ENCODE data around the gene ITPR1. TPM values are rescaled to one million over a fixed set of nuclear protein-coding genes. Genes with fewer than 3 reads are reported as not detected.
A peak's percentile ranks its signal among the peaks of the same experiment; 100 is the strongest.

The ITPR1 gene
- total RNA-seq, 2 experiments from 2014 or later = 74.3 to 76.2 TPM

- no peaks in the 10 kb centered on the region for H3K9me3 Mint-ChIP-seq
- ATAC-seq (ENCODE audit: low read depth) (no peak), DNase-seq (no peak)
- H3K27ac Mint-ChIP-seq = no peak overlapping the region
- POLR2A ChIA-PET = interaction anchor here (1.5 to 8.2 kb wide), 2 partner anchors 12 to 13 kb away, joined by 3 to 87 read pairs; partner anchors contain the start of gene ITPR1
- peaks cover 19% of the 10 kb centered on the region for H3K36me3 Mint-ChIP-seq
- no peak overlapping the region for H3K4me3 Mint-ChIP-seq
- no peaks in the 10 kb centered on the region for H3K27me3 Mint-ChIP-seq
- H3K4me1 Mint-ChIP-seq = peaks cover 51% of the 10 kb centered on the region
Measured at GRCh38 chr3:4506559-4507023, 13.4 kb downstream of the ITPR1 start.

- ATAC-seq (ENCODE audit: low read depth) = no peak
- Mint-ChIP-seq H3K27me3 (no peaks in the 10 kb centered on the region), H3K36me3 (peaks cover 19% of the 10 kb centered on the region), H3K4me1 (peaks cover 51% of the 10 kb centered on the region), H3K9me3 (no peaks in the 10 kb centered on the region), H3K4me3 (no peak overlapping the region), H3K27ac (no peak overlapping the region)
- POLR2A ChIA-PET = interaction anchor here (0.6 to 8.2 kb wide), 2 partner anchors 12 to 13 kb away, joined by 4 to 87 read pairs; partner anchors contain the start of gene ITPR1
- DNase-seq = no peak
Measured at GRCh38 chr3:4507024-4507596, 14.0 kb downstream of the ITPR1 start.

GRCh38 chr3:4508048-4508981 is 15.2 kb downstream of the ITPR1 start:
- peak overlapping the region; percentile 0 for H3K4me3 Mint-ChIP-seq
- peaks cover 53% of the 10 kb centered on the region for H3K4me1 Mint-ChIP-seq
- ATAC-seq (ENCODE audit: low read depth) (no peak), DNase-seq (no peak)
- H3K9me3 Mint-ChIP-seq = no peaks in the 10 kb centered on the region
- POLR2A ChIA-PET = interaction anchor here (0.6 to 8.2 kb wide), 2 partner anchors 11 to 14 kb away, joined by 3 to 87 read pairs; partner anchors contain the start of gene ITPR1
- no peak overlapping the region for H3K27ac Mint-ChIP-seq
- H3K36me3 Mint-ChIP-seq = peaks cover 19% of the 10 kb centered on the region
- no peaks in the 10 kb centered on the region for H3K27me3 Mint-ChIP-seq

- POLR2A ChIA-PET = interaction anchor here (0.6 to 8.2 kb wide), 2 partner anchors 10 to 15 kb away, joined by 3 to 87 read pairs; partner anchors contain the start of gene ITPR1
- ATAC-seq (ENCODE audit: low read depth) (no peak), DNase-seq (no peak)
- H3K27me3 Mint-ChIP-seq = no peaks in the 10 kb centered on the region
- H3K36me3 Mint-ChIP-seq = peaks cover 19% of the 10 kb centered on the region
- H3K4me3 Mint-ChIP-seq = no peak overlapping the region
- H3K4me1 Mint-ChIP-seq = peaks cover 48% of the 10 kb centered on the region
- no peak overlapping the region for H3K27ac Mint-ChIP-seq
- no peaks in the 10 kb centered on the region for H3K9me3 Mint-ChIP-seq
Measured at GRCh38 chr3:4509043-4509442, 15.9 kb downstream of the ITPR1 start.

- Mint-ChIP-seq H3K4me3 (no peak overlapping the region), H3K36me3 (peaks cover 19% of the 10 kb centered on the region), H3K9me3 (no peaks in the 10 kb centered on the region), H3K27ac (peak overlapping the region; percentile 18), H3K27me3 (no peaks in the 10 kb centered on the region), H3K4me1 (peaks cover 39% of the 10 kb centered on the region)
- DNase-seq (no peak), ATAC-seq (ENCODE audit: low read depth) (no peak)
- POLR2A ChIA-PET = interaction anchor here (0.6 kb wide), 1 partner anchor 11 kb away, joined by 3 read pairs; no protein-coding TSS in a partner anchor
Measured at GRCh38 chr3:4509983-4510755, 17.0 kb downstream of the ITPR1 start.

GRCh38 chr3:4511491-4512262 is 18.5 kb downstream of the ITPR1 start:
- H3K4me1 Mint-ChIP-seq = peaks cover 28% of the 10 kb centered on the region
- no peaks in the 10 kb centered on the region for H3K9me3 Mint-ChIP-seq
- no peak for ATAC-seq (ENCODE audit: low read depth)
- DNase-seq = no peak
- H3K27me3 Mint-ChIP-seq = no peaks in the 10 kb centered on the region
- H3K4me3 Mint-ChIP-seq = no peak overlapping the region
- no peak overlapping the region for H3K27ac Mint-ChIP-seq
- POLR2A ChIA-PET = no interaction called here
- peaks cover 19% of the 10 kb centered on the region for H3K36me3 Mint-ChIP-seq

GRCh38 chr3:4512895-4513616 is 19.9 kb downstream of the ITPR1 start:
- Mint-ChIP-seq H3K27ac (no peak overlapping the region), H3K4me3 (no peak overlapping the region), H3K4me1 (peaks cover 27% of the 10 kb centered on the region), H3K36me3 (peaks cover 24% of the 10 kb centered on the region), H3K9me3 (no peaks in the 10 kb centered on the region), H3K27me3 (no peaks in the 10 kb centered on the region)
- POLR2A ChIA-PET = interaction anchor here (0.5 kb wide), 1 partner anchor 57 kb away, joined by 3 read pairs; no protein-coding TSS in a partner anchor
- DNase-seq (no peak), ATAC-seq (ENCODE audit: low read depth) (no peak)

- POLR2A ChIA-PET = no interaction called here
- H3K4me1 Mint-ChIP-seq = peaks cover 32% of the 10 kb centered on the region
Measured at GRCh38 chr3:4514321-4514720, 21.2 kb downstream of the ITPR1 start.

GRCh38 chr3:4514916-4515315 is 21.8 kb downstream of the ITPR1 start:
- Mint-ChIP-seq H3K9me3 (no peaks in the 10 kb centered on the region), H3K36me3 (peaks cover 17% of the 10 kb centered on the region), H3K4me1 (peaks cover 36% of the 10 kb centered on the region), H3K27me3 (no peaks in the 10 kb centered on the region), H3K4me3 (no peak overlapping the region), H3K27ac (no peak overlapping the region)
- DNase-seq (no peak), ATAC-seq (ENCODE audit: low read depth) (no peak)
- POLR2A ChIA-PET = interaction anchor here (1.3 kb wide), 1 partner anchor 22 kb away, joined by 4 read pairs; the partner anchor contains the start of gene ITPR1

More at GRCh38 chr3:4514321-4514720, 21.2 kb downstream of the ITPR1 start:
- Mint-ChIP-seq H3K4me3 (no peak overlapping the region), H3K27ac (no peak overlapping the region), H3K9me3 (no peaks in the 10 kb centered on the region), H3K36me3 (peaks cover 18% of the 10 kb centered on the region), H3K27me3 (no peaks in the 10 kb centered on the region)
- no peak for ATAC-seq (ENCODE audit: low read depth)
- no peak for DNase-seq

- POLR2A ChIA-PET = interaction anchor here (1.3 kb wide), 1 partner anchor 23 kb away, joined by 4 read pairs; the partner anchor contains the start of gene ITPR1
Measured at GRCh38 chr3:4515916-4516579, 22.9 kb downstream of the ITPR1 start.

GRCh38 chr3:4517093-4517492 is 23.9 kb downstream of the ITPR1 start:
- Mint-ChIP-seq H3K4me1 (peaks cover 34% of the 10 kb centered on the region), H3K27ac (no peak overlapping the region), H3K4me3 (no peak overlapping the region), H3K9me3 (no peaks in the 10 kb centered on the region), H3K36me3 (peaks cover 16% of the 10 kb centered on the region), H3K27me3 (no peaks in the 10 kb centered on the region)
- POLR2A ChIA-PET = interaction anchor here (1.2 to 4.2 kb wide), 2 partner anchors 13 to 24 kb away, joined by 4 to 40 read pairs; partner anchors contain the start of gene ITPR1
- DNase-seq (no peak), ATAC-seq (ENCODE audit: low read depth) (no peak)

More at GRCh38 chr3:4515916-4516579, 22.9 kb downstream of the ITPR1 start:
- no peaks in the 10 kb centered on the region for H3K9me3 Mint-ChIP-seq
- no peak for ATAC-seq (ENCODE audit: low read depth)
- no peaks in the 10 kb centered on the region for H3K27me3 Mint-ChIP-seq
- DNase-seq = no peak
- no peak overlapping the region for H3K27ac Mint-ChIP-seq
- no peak overlapping the region for H3K4me3 Mint-ChIP-seq
- H3K4me1 Mint-ChIP-seq = peaks cover 34% of the 10 kb centered on the region
- H3K36me3 Mint-ChIP-seq = peaks cover 16% of the 10 kb centered on the region

All from activated naive CD8-positive, alpha-beta T cell treated with anti-CD3 and anti-CD28 coated beads, Interleukin-2, amount 10 ng/mL, durations not matched to agents 7 days and 5 days (primary cell).